Measurements from ENCODE around the gene EPB41L1.

EPB41L1 gene

DNA sequence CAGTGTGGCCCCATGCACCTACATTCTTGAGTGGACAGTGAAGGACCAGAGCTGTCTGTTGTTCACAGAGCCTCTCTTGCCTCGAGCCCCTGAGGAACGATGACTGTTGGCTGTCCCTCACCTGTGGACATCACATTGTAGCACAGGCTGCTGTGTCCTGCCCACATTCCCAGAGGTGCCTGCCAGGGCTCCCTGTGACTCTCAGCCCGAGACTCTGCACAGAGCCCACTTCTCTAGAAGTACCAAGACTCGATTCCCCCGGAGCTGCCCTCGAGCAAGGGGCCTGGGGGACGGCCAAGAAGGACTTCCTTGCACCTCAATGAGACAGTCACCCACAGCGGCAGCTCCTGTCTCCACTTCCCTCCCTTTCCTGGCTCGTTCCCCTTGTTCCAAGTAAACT, 123.0 kb downstream of the EPB41L1 start:
- no peak overlapping the region for H2AK5ac ChIP-seq (ENCODE audit: low read depth, low read length)
- WGBS, 2 donors (ENCODE audit: extremely low coverage in 2 of 2, insufficient read length in 2 of 2, insufficient replicate concordance in 1 of 2) = no CpG with 5 or more reads among the region's 9 CpGs
- H3K27ac ChIP-seq (replicated peaks; ENCODE audit: low read length) = no peak overlapping the region
- H3K79me1 ChIP-seq (ENCODE audit: low read depth, low read length) = no peaks in the 10 kb centered on the region
- no peak overlapping the region for H3K23ac ChIP-seq (ENCODE audit: low read depth, low read length, poor library complexity)
- H4K91ac ChIP-seq (ENCODE audit: low read depth, low read length, poor library complexity) = no peak overlapping the region
- H3K4me1 ChIP-seq (ENCODE audit: control insufficient read depth in 2 of 2, insufficient read depth in 1 of 2, low read depth in 1 of 2, low read length in 2 of 2) = peaks cover 6 to 13% of the 10 kb centered on the region in 2 donors
- H2BK15ac ChIP-seq (ENCODE audit: low read length) = no peak overlapping the region
- H3K18ac ChIP-seq (ENCODE audit: low read length) = no peak overlapping the region
- no peak overlapping the region for H2BK12ac ChIP-seq (ENCODE audit: low read length)
- no peak overlapping the region for H2AFZ ChIP-seq (ENCODE audit: low read length)
- H2BK5ac ChIP-seq (ENCODE audit: low read length) = no peak overlapping the region
- no peak overlapping the region for H3K14ac ChIP-seq (ENCODE audit: low read length)
- peaks cover 0 to 10% (median 0%) of the 10 kb centered on the region in 3 experiments for H3K27me3 ChIP-seq (ENCODE audit: control insufficient read depth in 3 of 3, insufficient read depth in 3 of 3, low read depth in 1 of 3, low read length in 3 of 3)
- no peak overlapping the region for H3K4me3 ChIP-seq (ENCODE audit: low read length in 2 of 2)
- H3K4me2 ChIP-seq (ENCODE audit: insufficient read depth, low read length, poor library complexity, severe bottlenecking) = no peak overlapping the region
- no peaks in the 10 kb centered on the region for H3K36me3 ChIP-seq (replicated peaks in 1 of 2; ENCODE audit: control insufficient read depth in 2 of 2, insufficient read depth in 2 of 2, low read length in 2 of 2)
- no peak for DNase-seq (ENCODE audit: low spot score)
- no peak overlapping the region for H3K4ac ChIP-seq (ENCODE audit: low read length)
- H2BK120ac ChIP-seq (ENCODE audit: low read depth, low read length) = no peak overlapping the region
- H4K8ac ChIP-seq (ENCODE audit: low read depth, low read length) = no peak overlapping the region
- no peak overlapping the region for H3K9ac ChIP-seq (ENCODE audit: low read depth, low read length, poor library complexity)
- H3K9me3 ChIP-seq (replicated peaks in 1 of 2; ENCODE audit: control insufficient read depth in 2 of 2, insufficient read depth in 1 of 2, low read depth in 1 of 2, low read length in 2 of 2) = no peaks in the 10 kb centered on the region

- no peak overlapping the region for H2AFZ ChIP-seq (ENCODE audit: low read length)
- no peak overlapping the region for H2BK5ac ChIP-seq (ENCODE audit: low read length)
- H3K4me2 ChIP-seq (ENCODE audit: insufficient read depth, low read length, poor library complexity, severe bottlenecking) = no peak overlapping the region
- no CpG with 5 or more reads among the region's 5 CpGs for WGBS, 2 donors (ENCODE audit: extremely low coverage in 2 of 2, insufficient read length in 2 of 2, insufficient replicate concordance in 1 of 2)
- H2BK12ac ChIP-seq (ENCODE audit: low read length) = no peak overlapping the region
- H4K8ac ChIP-seq (ENCODE audit: low read depth, low read length) = no peak overlapping the region
- H4K91ac ChIP-seq (ENCODE audit: low read depth, low read length, poor library complexity) = no peak overlapping the region
- peaks cover 0 to 15% (median 0%) of the 10 kb centered on the region in 3 experiments for H3K27me3 ChIP-seq (ENCODE audit: control insufficient read depth in 3 of 3, insufficient read depth in 3 of 3, low read depth in 1 of 3, low read length in 3 of 3)
- no peak overlapping the region for H2BK120ac ChIP-seq (ENCODE audit: low read depth, low read length)
- no peak overlapping the region for H3K18ac ChIP-seq (ENCODE audit: low read length)
- peaks cover under 1 to 5% of the 10 kb centered on the region in 2 donors for H3K4me1 ChIP-seq (ENCODE audit: control insufficient read depth in 2 of 2, insufficient read depth in 1 of 2, low read depth in 1 of 2, low read length in 2 of 2)
- no peaks in the 10 kb centered on the region for H3K36me3 ChIP-seq (replicated peaks in 1 of 2; ENCODE audit: control insufficient read depth in 2 of 2, insufficient read depth in 2 of 2, low read length in 2 of 2)
- no peak for DNase-seq (ENCODE audit: low spot score)
- no peak overlapping the region for H3K14ac ChIP-seq (ENCODE audit: low read length)
- H2BK15ac ChIP-seq (ENCODE audit: low read length) = no peak overlapping the region
- H3K9me3 ChIP-seq (replicated peaks in 1 of 2; ENCODE audit: control insufficient read depth in 2 of 2, insufficient read depth in 1 of 2, low read depth in 1 of 2, low read length in 2 of 2) = no peaks in the 10 kb centered on the region
- no peaks in the 10 kb centered on the region for H3K79me1 ChIP-seq (ENCODE audit: low read depth, low read length)
- H2AK5ac ChIP-seq (ENCODE audit: low read depth, low read length) = no peak overlapping the region
- H3K4me3 ChIP-seq (ENCODE audit: low read length in 2 of 2) = no peak overlapping the region
- no peak overlapping the region for H3K27ac ChIP-seq (replicated peaks; ENCODE audit: low read length)
- H3K4ac ChIP-seq (ENCODE audit: low read length) = no peak overlapping the region
- no peak overlapping the region for H3K9ac ChIP-seq (ENCODE audit: low read depth, low read length, poor library complexity)
- no peak overlapping the region for H3K23ac ChIP-seq (ENCODE audit: low read depth, low read length, poor library complexity)
Observed at GRCh38 chr20:36279362-36279761, 124.8 kb downstream of the EPB41L1 start.

GRCh38 chr20:36279776-36280175, 125.2 kb downstream of the EPB41L1 start:
- Histone ChIP-seq H3K9ac (ENCODE audit: low read depth, low read length, poor library complexity) (no peak overlapping the region), H2BK12ac (ENCODE audit: low read length) (no peak overlapping the region), H2BK120ac (ENCODE audit: low read depth, low read length) (no peak overlapping the region), H3K4ac (ENCODE audit: low read length) (no peak overlapping the region), H3K4me2 (ENCODE audit: insufficient read depth, low read length, poor library complexity, severe bottlenecking) (no peak overlapping the region), H3K9me3 (replicated peaks in 1 of 2; ENCODE audit: control insufficient read depth in 2 of 2, insufficient read depth in 1 of 2, low read depth in 1 of 2, low read length in 2 of 2) (no peaks in the 10 kb centered on the region), H4K8ac (ENCODE audit: low read depth, low read length) (no peak overlapping the region), H3K4me1 (ENCODE audit: control insufficient read depth in 2 of 2, insufficient read depth in 1 of 2, low read depth in 1 of 2, low read length in 2 of 2) (peaks cover 0 to 2% of the 10 kb centered on the region in 2 donors), H3K36me3 (replicated peaks in 1 of 2; ENCODE audit: control insufficient read depth in 2 of 2, insufficient read depth in 2 of 2, low read length in 2 of 2) (no peaks in the 10 kb centered on the region), H2BK15ac (ENCODE audit: low read length) (no peak overlapping the region), H3K4me3 (ENCODE audit: low read length in 2 of 2) (no peak overlapping the region), H3K27ac (replicated peaks; ENCODE audit: low read length) (no peak overlapping the region), H2BK5ac (ENCODE audit: low read length) (no peak overlapping the region), H2AFZ (ENCODE audit: low read length) (no peak overlapping the region), H3K14ac (ENCODE audit: low read length) (no peak overlapping the region), H3K27me3 (ENCODE audit: control insufficient read depth in 3 of 3, insufficient read depth in 3 of 3, low read depth in 1 of 3, low read length in 3 of 3) (peaks cover 0 to 18% (median 0%) of the 10 kb centered on the region in 3 experiments), H2AK5ac (ENCODE audit: low read depth, low read length) (no peak overlapping the region), H4K91ac (ENCODE audit: low read depth, low read length, poor library complexity) (no peak overlapping the region), H3K23ac (ENCODE audit: low read depth, low read length, poor library complexity) (no peak overlapping the region), H3K79me1 (ENCODE audit: low read depth, low read length) (no peaks in the 10 kb centered on the region), H3K18ac (ENCODE audit: low read length) (no peak overlapping the region)
- no peak for DNase-seq (ENCODE audit: low spot score)
- no CpG with 5 or more reads among the region's 6 CpGs for WGBS, 2 donors (ENCODE audit: extremely low coverage in 2 of 2, insufficient read length in 2 of 2, insufficient replicate concordance in 1 of 2)

DNA sequence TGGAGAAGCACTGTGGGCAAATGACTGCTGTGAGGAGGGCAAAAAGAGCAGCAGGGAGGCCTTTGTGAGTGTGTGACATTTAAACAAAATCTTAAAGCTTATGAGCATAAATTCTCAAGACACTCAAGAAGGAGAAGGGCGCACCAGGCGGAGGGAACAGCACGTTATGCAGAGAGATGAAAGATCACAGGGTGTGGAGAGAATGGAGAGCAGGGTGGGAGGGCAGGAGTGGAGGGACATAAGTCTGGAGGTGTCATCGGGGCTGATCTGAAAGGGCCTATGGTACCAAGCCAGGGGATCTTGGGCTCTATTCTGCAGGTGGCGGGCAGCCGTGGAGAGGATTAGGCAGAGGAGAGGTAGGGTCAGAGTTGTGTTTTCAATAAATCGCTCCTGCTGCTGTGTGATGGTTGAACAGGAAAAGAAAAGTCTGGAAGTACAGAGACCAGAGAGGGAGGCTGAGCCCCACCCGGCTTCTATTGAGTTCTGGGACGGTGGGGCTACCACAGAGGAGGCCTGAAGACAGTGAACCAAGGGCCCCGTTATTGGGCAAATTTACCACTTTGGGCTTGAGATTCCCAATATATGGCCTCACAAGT, 127.3 kb downstream of the EPB41L1 start:
- H3K23ac ChIP-seq (ENCODE audit: low read depth, low read length, poor library complexity) = no peak overlapping the region
- H2BK120ac ChIP-seq (ENCODE audit: low read depth, low read length) = no peak overlapping the region
- H4K8ac ChIP-seq (ENCODE audit: low read depth, low read length) = no peak overlapping the region
- H3K9me3 ChIP-seq (replicated peaks in 1 of 2; ENCODE audit: control insufficient read depth in 2 of 2, insufficient read depth in 1 of 2, low read depth in 1 of 2, low read length in 2 of 2) = no peaks in the 10 kb centered on the region
- H3K18ac ChIP-seq (ENCODE audit: low read length) = no peak overlapping the region
- H3K4me3 ChIP-seq (ENCODE audit: low read length in 2 of 2) = no peak overlapping the region
- no peak overlapping the region for H2BK12ac ChIP-seq (ENCODE audit: low read length)
- no peaks in the 10 kb centered on the region for H3K79me1 ChIP-seq (ENCODE audit: low read depth, low read length)
- H3K4ac ChIP-seq (ENCODE audit: low read length) = no peak overlapping the region
- no peaks in the 10 kb centered on the region for H3K36me3 ChIP-seq (replicated peaks in 1 of 2; ENCODE audit: control insufficient read depth in 2 of 2, insufficient read depth in 2 of 2, low read length in 2 of 2)
- DNase-seq (ENCODE audit: low spot score) = no peak
- H3K4me1 ChIP-seq (ENCODE audit: control insufficient read depth in 2 of 2, insufficient read depth in 1 of 2, low read depth in 1 of 2, low read length in 2 of 2) = no peaks in the 10 kb centered on the region
- no peak overlapping the region for H3K14ac ChIP-seq (ENCODE audit: low read length)
- peaks cover 0 to 17% (median 0%) of the 10 kb centered on the region in 3 experiments for H3K27me3 ChIP-seq (ENCODE audit: control insufficient read depth in 3 of 3, insufficient read depth in 3 of 3, low read depth in 1 of 3, low read length in 3 of 3)
- no peak overlapping the region for H3K9ac ChIP-seq (ENCODE audit: low read depth, low read length, poor library complexity)
- H2AFZ ChIP-seq (ENCODE audit: low read length) = no peak overlapping the region
- no CpG with 5 or more reads among the region's 10 CpGs for WGBS, 2 donors (ENCODE audit: extremely low coverage in 2 of 2, insufficient read length in 2 of 2, insufficient replicate concordance in 1 of 2)
- H2BK15ac ChIP-seq (ENCODE audit: low read length) = no peak overlapping the region
- H2AK5ac ChIP-seq (ENCODE audit: low read depth, low read length) = no peak overlapping the region
- H3K4me2 ChIP-seq (ENCODE audit: insufficient read depth, low read length, poor library complexity, severe bottlenecking) = no peak overlapping the region
- H2BK5ac ChIP-seq (ENCODE audit: low read length) = no peak overlapping the region
- no peak overlapping the region for H4K91ac ChIP-seq (ENCODE audit: low read depth, low read length, poor library complexity)
- H3K27ac ChIP-seq (replicated peaks; ENCODE audit: low read length) = no peak overlapping the region

Measured in neuronal stem cell (in vitro differentiated cells).